Hematopoietic multipotent progenitor cell treated with erythropoietin and hydrocortisone succinate and interleukin-3 and kit ligand, for 8 days (in vitro differentiated cells): ENCODE measurements around the gene KRTAP5-6.
"Not testable (repeated sequence)": the region's sequence is repeated elsewhere in the genome, so short reads cannot be mapped to it uniquely, and the experiment has no call there.

Experiments
- DNase-seq: peaks from one replicate; pipeline ENCODE4 v3.0.0-alpha.2; 2015

KRTAP5-6 gene

GRCh38 chr11:1661454-1662269 lies 35.3 kb upstream of the KRTAP5-6 start:
- not testable (repeated sequence) for DNase-seq

GRCh38 chr11:1662699-1663283 lies 34.2 kb upstream of the KRTAP5-6 start:
- DNase-seq: not testable (repeated sequence)

- DNase-seq: no peak
Observed at GRCh38 chr11:1665313-1665712, 31.7 kb upstream of the KRTAP5-6 start.

GRCh38 chr11:1667121-1667850 lies 29.7 kb upstream of the KRTAP5-6 start:
- no peak for DNase-seq

- no peak for DNase-seq
Observed at GRCh38 chr11:1667906-1668305, 29.1 kb upstream of the KRTAP5-6 start.

- DNase-seq: no peak
Observed at GRCh38 chr11:1668911-1669473, 28.0 kb upstream of the KRTAP5-6 start.

- DNase-seq: no peak
Observed at GRCh38 chr11:1669546-1670218, 27.3 kb upstream of the KRTAP5-6 start.

- not testable (repeated sequence) for DNase-seq
Observed at GRCh38 chr11:1670457-1670856, 26.5 kb upstream of the KRTAP5-6 start.

- no peak for DNase-seq
Observed at GRCh38 chr11:1670905-1671371, 26.1 kb upstream of the KRTAP5-6 start.

- DNase-seq: no peak
Observed at GRCh38 chr11:1671658-1672057, 25.3 kb upstream of the KRTAP5-6 start.

- DNase-seq: no peak
Observed at GRCh38 chr11:1672613-1673350, 24.2 kb upstream of the KRTAP5-6 start.

GRCh38 chr11:1673446-1674172 lies 23.4 kb upstream of the KRTAP5-6 start:
- no peak for DNase-seq

- DNase-seq: no peak
Observed at GRCh38 chr11:1674173-1675131, 22.5 kb upstream of the KRTAP5-6 start.

GRCh38 chr11:1675536-1676228 lies 21.3 kb upstream of the KRTAP5-6 start:
- no peak for DNase-seq

- DNase-seq: no peak
Observed at GRCh38 chr11:1676229-1676740, 20.7 kb upstream of the KRTAP5-6 start.

GRCh38 chr11:1679881-1680280 lies 17.1 kb upstream of the KRTAP5-6 start:
- no peak for DNase-seq

GRCh38 chr11:1682225-1682905 lies 14.6 kb upstream of the KRTAP5-6 start:
- DNase-seq: no peak

- not testable (repeated sequence) for DNase-seq
Observed at GRCh38 chr11:1683216-1683615, 13.8 kb upstream of the KRTAP5-6 start.
